WTC11 (cell line): ENCODE data around the gene IL2RG.

ENCODE experiments used
- CREB1 ChIP-seq: sonication (generic); formaldehyde crosslinking; IDR thresholded peaks from 2 replicates; pipeline ENCODE4 v1.8.0; 2023; ENCODE audit warnings: mild to moderate bottlenecking, missing genetic modification reagents
- ZNF512 ChIP-seq: sonication (generic); formaldehyde crosslinking; IDR thresholded peaks from 2 replicates; pipeline ENCODE4 v1.8.1; 2022; ENCODE audit warnings: missing genetic modification reagents, borderline replicate concordance
- TF ChIP-seq, protein P1 (sequence below): fragments of 200-600 bp; IDR thresholded peaks from 2 replicates; pipeline ENCODE4 v1.8.0; 2022; ENCODE audit warnings: antibody characterized with exemption
- TF ChIP-seq, protein P2 (sequence below): sonication (generic); formaldehyde crosslinking; IDR thresholded peaks from 2 replicates; pipeline ENCODE4 v1.8.1; 2023; ENCODE audit warnings: mild to moderate bottlenecking, missing genetic modification reagents, moderate library complexity
- TF ChIP-seq, protein P3 (sequence below): sonication (generic); formaldehyde crosslinking; IDR thresholded peaks from 2 replicates; pipeline ENCODE4 v1.8.1; 2023; ENCODE audit warnings: mild to moderate bottlenecking, missing genetic modification reagents

DNA sequence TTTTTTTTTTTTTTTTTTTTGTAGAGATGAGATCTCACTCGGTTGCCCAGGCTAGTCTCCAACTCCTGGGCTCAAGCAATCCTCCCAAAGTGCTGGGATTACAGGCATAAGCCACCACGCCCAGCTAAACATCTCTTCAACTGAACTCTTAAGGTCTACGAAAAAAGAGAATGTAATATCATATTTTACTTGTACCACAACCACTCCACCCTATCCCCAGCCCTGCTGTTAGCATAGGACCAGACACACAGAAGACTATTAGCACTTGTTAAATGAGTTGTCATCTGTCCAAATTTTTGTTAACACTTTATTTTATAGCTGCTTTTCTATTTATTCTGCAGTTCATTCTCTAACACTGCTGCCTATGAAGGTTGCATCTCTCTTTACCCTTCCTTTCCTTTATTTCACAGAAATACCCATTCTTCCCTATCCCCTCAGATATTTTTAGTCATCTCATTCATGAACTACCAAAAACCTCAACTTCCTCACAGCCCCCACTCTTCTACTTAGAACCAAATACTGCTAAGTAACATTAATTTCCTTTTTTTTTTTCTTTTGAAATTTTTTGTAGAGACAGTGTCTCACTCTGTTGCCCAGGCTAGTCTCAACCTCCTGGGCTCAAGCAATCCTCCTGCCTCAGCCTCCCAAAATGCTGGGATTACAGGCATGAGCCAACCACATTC lies 53.4 kb downstream of the IL2RG start:
- TF ChIP-seq, protein P1, sequence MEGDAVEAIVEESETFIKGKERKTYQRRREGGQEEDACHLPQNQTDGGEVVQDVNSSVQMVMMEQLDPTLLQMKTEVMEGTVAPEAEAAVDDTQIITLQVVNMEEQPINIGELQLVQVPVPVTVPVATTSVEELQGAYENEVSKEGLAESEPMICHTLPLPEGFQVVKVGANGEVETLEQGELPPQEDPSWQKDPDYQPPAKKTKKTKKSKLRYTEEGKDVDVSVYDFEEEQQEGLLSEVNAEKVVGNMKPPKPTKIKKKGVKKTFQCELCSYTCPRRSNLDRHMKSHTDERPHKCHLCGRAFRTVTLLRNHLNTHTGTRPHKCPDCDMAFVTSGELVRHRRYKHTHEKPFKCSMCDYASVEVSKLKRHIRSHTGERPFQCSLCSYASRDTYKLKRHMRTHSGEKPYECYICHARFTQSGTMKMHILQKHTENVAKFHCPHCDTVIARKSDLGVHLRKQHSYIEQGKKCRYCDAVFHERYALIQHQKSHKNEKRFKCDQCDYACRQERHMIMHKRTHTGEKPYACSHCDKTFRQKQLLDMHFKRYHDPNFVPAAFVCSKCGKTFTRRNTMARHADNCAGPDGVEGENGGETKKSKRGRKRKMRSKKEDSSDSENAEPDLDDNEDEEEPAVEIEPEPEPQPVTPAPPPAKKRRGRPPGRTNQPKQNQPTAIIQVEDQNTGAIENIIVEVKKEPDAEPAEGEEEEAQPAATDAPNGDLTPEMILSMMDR, result no peak
- TF ChIP-seq, protein P2, sequence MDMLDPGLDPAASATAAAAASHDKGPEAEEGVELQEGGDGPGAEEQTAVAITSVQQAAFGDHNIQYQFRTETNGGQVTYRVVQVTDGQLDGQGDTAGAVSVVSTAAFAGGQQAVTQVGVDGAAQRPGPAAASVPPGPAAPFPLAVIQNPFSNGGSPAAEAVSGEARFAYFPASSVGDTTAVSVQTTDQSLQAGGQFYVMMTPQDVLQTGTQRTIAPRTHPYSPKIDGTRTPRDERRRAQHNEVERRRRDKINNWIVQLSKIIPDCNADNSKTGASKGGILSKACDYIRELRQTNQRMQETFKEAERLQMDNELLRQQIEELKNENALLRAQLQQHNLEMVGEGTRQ (CRISPR knock-in tag), result no peak
- TF ChIP-seq, protein P3, sequence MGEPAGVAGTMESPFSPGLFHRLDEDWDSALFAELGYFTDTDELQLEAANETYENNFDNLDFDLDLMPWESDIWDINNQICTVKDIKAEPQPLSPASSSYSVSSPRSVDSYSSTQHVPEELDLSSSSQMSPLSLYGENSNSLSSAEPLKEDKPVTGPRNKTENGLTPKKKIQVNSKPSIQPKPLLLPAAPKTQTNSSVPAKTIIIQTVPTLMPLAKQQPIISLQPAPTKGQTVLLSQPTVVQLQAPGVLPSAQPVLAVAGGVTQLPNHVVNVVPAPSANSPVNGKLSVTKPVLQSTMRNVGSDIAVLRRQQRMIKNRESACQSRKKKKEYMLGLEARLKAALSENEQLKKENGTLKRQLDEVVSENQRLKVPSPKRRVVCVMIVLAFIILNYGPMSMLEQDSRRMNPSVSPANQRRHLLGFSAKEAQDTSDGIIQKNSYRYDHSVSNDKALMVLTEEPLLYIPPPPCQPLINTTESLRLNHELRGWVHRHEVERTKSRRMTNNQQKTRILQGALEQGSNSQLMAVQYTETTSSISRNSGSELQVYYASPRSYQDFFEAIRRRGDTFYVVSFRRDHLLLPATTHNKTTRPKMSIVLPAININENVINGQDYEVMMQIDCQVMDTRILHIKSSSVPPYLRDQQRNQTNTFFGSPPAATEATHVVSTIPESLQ (CRISPR knock-in tag), result no peak
- TF ChIP-seq ZNF512, result no peak
- no peak for TF ChIP-seq CREB1 (CRISPR knock-in tag)
